ENCODE results near the gene CLEC19A. TPM values are rescaled to one million over a fixed set of nuclear protein-coding genes. Genes with fewer than 3 reads are reported as not detected.

The CLEC19A gene
- not detected for total RNA-seq

GRCh38 chr16:19285431-19285830 is at the start of gene CLEC19A:
Gene CLEC19A (plus strand): TSS chr16:19285731. CDS start chr16:19285852, 121 bp downstream.
- Mint-ChIP-seq H3K27me3 (no peaks in the 10 kb centered on the region), H3K9me3 (no peaks in the 10 kb centered on the region), H3K4me3 (no peak within 1 kb of the TSS), H3K27ac (no peak within 1 kb of the TSS), H3K36me3 (ENCODE audit: low read depth) (no peaks in the 10 kb centered on the region), H3K4me1 (no peaks in the 10 kb centered on the region)
- CTCF ChIA-PET = interaction anchor here (1.0 kb wide), 1 partner anchor 13 kb away, joined by 4 read pairs; no protein-coding TSS in a partner anchor
- no peak for DNase-seq
- POLR2A ChIA-PET = no interaction called here

GRCh38 chr16:19235886-19236285 is 49.6 kb upstream of the CLEC19A start:
- no peaks in the 10 kb centered on the region for H3K27me3 Mint-ChIP-seq
- H3K36me3 Mint-ChIP-seq (ENCODE audit: low read depth) = no peaks in the 10 kb centered on the region
- no peak for DNase-seq
- POLR2A ChIA-PET = no interaction called here
- peaks cover 21% of the 10 kb centered on the region for H3K9me3 Mint-ChIP-seq
- no peaks in the 10 kb centered on the region for H3K4me1 Mint-ChIP-seq
- H3K27ac Mint-ChIP-seq = no peak overlapping the region
- CTCF ChIA-PET = no interaction called here
- no peak overlapping the region for H3K4me3 Mint-ChIP-seq

GRCh38 chr16:19236561-19237209 is 48.8 kb upstream of the CLEC19A start:
- H3K4me3 Mint-ChIP-seq = no peak overlapping the region
- peaks cover 21% of the 10 kb centered on the region for H3K9me3 Mint-ChIP-seq
- H3K4me1 Mint-ChIP-seq = no peaks in the 10 kb centered on the region
- H3K36me3 Mint-ChIP-seq (ENCODE audit: low read depth) = no peaks in the 10 kb centered on the region
- POLR2A ChIA-PET = no interaction called here
- H3K27ac Mint-ChIP-seq = no peak overlapping the region
- CTCF ChIA-PET = no interaction called here
- H3K27me3 Mint-ChIP-seq = no peaks in the 10 kb centered on the region
- DNase-seq = no peak

- Mint-ChIP-seq H3K27ac (no peak overlapping the region), H3K27me3 (no peaks in the 10 kb centered on the region), H3K4me1 (no peaks in the 10 kb centered on the region), H3K4me3 (no peak overlapping the region), H3K36me3 (ENCODE audit: low read depth) (no peaks in the 10 kb centered on the region), H3K9me3 (peaks cover 21% of the 10 kb centered on the region)
- POLR2A ChIA-PET = no interaction called here
- DNase-seq = no peak
- CTCF ChIA-PET = interaction anchor here (0.5 to 1.2 kb wide), 2 partner anchors 112 to 131 kb away, joined by 3 read pairs; no protein-coding TSS in a partner anchor
These were observed 47.1 kb upstream of the CLEC19A start for GRCh38 chr16:19238406-19238805.

GRCh38 chr16:19239511-19240155 is 45.9 kb upstream of the CLEC19A start:
- peaks cover 18% of the 10 kb centered on the region for H3K9me3 Mint-ChIP-seq
- CTCF ChIA-PET = no interaction called here
- POLR2A ChIA-PET = no interaction called here

GRCh38 chr16:19240494-19240893 is 45.0 kb upstream of the CLEC19A start:
- ChIA-PET POLR2A (no interaction called here), CTCF (no interaction called here)
- no peak for DNase-seq
- Mint-ChIP-seq H3K9me3 (peaks cover 10% of the 10 kb centered on the region), H3K36me3 (ENCODE audit: low read depth) (no peaks in the 10 kb centered on the region), H3K27me3 (no peaks in the 10 kb centered on the region), H3K27ac (no peak overlapping the region), H3K4me3 (no peak overlapping the region), H3K4me1 (no peaks in the 10 kb centered on the region)

More at GRCh38 chr16:19239511-19240155, 45.9 kb upstream of the CLEC19A start:
- Mint-ChIP-seq H3K27me3 (no peaks in the 10 kb centered on the region), H3K36me3 (ENCODE audit: low read depth) (no peaks in the 10 kb centered on the region), H3K4me3 (no peak overlapping the region), H3K27ac (no peak overlapping the region), H3K4me1 (no peaks in the 10 kb centered on the region)
- DNase-seq = no peak

GRCh38 chr16:19241512-19241911 is 44.0 kb upstream of the CLEC19A start:
- DNase-seq = no peak
- no peaks in the 10 kb centered on the region for H3K27me3 Mint-ChIP-seq
- H3K4me3 Mint-ChIP-seq = no peak overlapping the region
- no peaks in the 10 kb centered on the region for H3K4me1 Mint-ChIP-seq
- H3K27ac Mint-ChIP-seq = no peak overlapping the region
- H3K9me3 Mint-ChIP-seq = peaks cover 7% of the 10 kb centered on the region
- no peaks in the 10 kb centered on the region for H3K36me3 Mint-ChIP-seq (ENCODE audit: low read depth)
- ChIA-PET POLR2A (no interaction called here), CTCF (no interaction called here)

GRCh38 chr16:19242186-19242585 is 43.3 kb upstream of the CLEC19A start:
- CTCF ChIA-PET = no interaction called here
- H3K36me3 Mint-ChIP-seq (ENCODE audit: low read depth) = no peaks in the 10 kb centered on the region
- no peak overlapping the region for H3K4me3 Mint-ChIP-seq
- no peak for DNase-seq
- POLR2A ChIA-PET = no interaction called here
- H3K9me3 Mint-ChIP-seq = peaks cover 7% of the 10 kb centered on the region
- H3K4me1 Mint-ChIP-seq = no peaks in the 10 kb centered on the region
- H3K27me3 Mint-ChIP-seq = no peaks in the 10 kb centered on the region
- H3K27ac Mint-ChIP-seq = no peak overlapping the region

- Mint-ChIP-seq H3K27ac (no peak overlapping the region), H3K4me1 (no peaks in the 10 kb centered on the region), H3K4me3 (no peak overlapping the region), H3K36me3 (ENCODE audit: low read depth) (no peaks in the 10 kb centered on the region), H3K9me3 (peaks cover 5% of the 10 kb centered on the region), H3K27me3 (no peaks in the 10 kb centered on the region)
- DNase-seq = no peak
- POLR2A ChIA-PET = no interaction called here
- CTCF ChIA-PET = no interaction called here
These were observed 42.5 kb upstream of the CLEC19A start for GRCh38 chr16:19242987-19243575.

GRCh38 chr16:19245326-19245925 is 40.1 kb upstream of the CLEC19A start:
- Mint-ChIP-seq H3K9me3 (no peaks in the 10 kb centered on the region), H3K27ac (no peak overlapping the region), H3K27me3 (no peaks in the 10 kb centered on the region), H3K4me1 (no peaks in the 10 kb centered on the region), H3K36me3 (ENCODE audit: low read depth) (no peaks in the 10 kb centered on the region), H3K4me3 (no peak overlapping the region)
- ChIA-PET CTCF (interaction anchor here (1.5 kb wide), 1 partner anchor 12 kb away, joined by 3 read pairs; no protein-coding TSS in a partner anchor), POLR2A (no interaction called here)
- DNase-seq = no peak

- ChIA-PET POLR2A (no interaction called here), CTCF (no interaction called here)
- no peaks in the 10 kb centered on the region for H3K36me3 Mint-ChIP-seq (ENCODE audit: low read depth)
- no peaks in the 10 kb centered on the region for H3K9me3 Mint-ChIP-seq
- no peak overlapping the region for H3K27ac Mint-ChIP-seq
- no peaks in the 10 kb centered on the region for H3K27me3 Mint-ChIP-seq
- DNase-seq = no peak
- H3K4me3 Mint-ChIP-seq = no peak overlapping the region
- H3K4me1 Mint-ChIP-seq = no peaks in the 10 kb centered on the region
These were observed 32.6 kb upstream of the CLEC19A start for GRCh38 chr16:19252904-19253303.

- no peaks in the 10 kb centered on the region for H3K4me1 Mint-ChIP-seq
- ChIA-PET CTCF (interaction anchor here (0.6 kb wide), 1 partner anchor 1550 kb away, joined by 3 read pairs; no protein-coding TSS in a partner anchor), POLR2A (no interaction called here)
- H3K36me3 Mint-ChIP-seq (ENCODE audit: low read depth) = no peaks in the 10 kb centered on the region
- H3K9me3 Mint-ChIP-seq = no peaks in the 10 kb centered on the region
- DNase-seq = no peak
- H3K27ac Mint-ChIP-seq = no peak overlapping the region
- H3K27me3 Mint-ChIP-seq = peaks cover under 1% of the 10 kb centered on the region
- H3K4me3 Mint-ChIP-seq = no peak overlapping the region
These were observed 30.9 kb upstream of the CLEC19A start for GRCh38 chr16:19254611-19255010.

GRCh38 chr16:19264123-19264673 is 21.3 kb upstream of the CLEC19A start:
- peaks cover 21% of the 10 kb centered on the region for H3K9me3 Mint-ChIP-seq
- peaks cover 2% of the 10 kb centered on the region for H3K27me3 Mint-ChIP-seq
- ChIA-PET CTCF (no interaction called here), POLR2A (no interaction called here)
- no peak for DNase-seq
- no peaks in the 10 kb centered on the region for H3K36me3 Mint-ChIP-seq (ENCODE audit: low read depth)
- H3K4me1 Mint-ChIP-seq = no peaks in the 10 kb centered on the region
- H3K27ac Mint-ChIP-seq = no peak overlapping the region
- H3K4me3 Mint-ChIP-seq = no peak overlapping the region

Data from activated CD4-positive, alpha-beta T cell treated with anti-CD3 and anti-CD28 coated beads, Interleukin-2, amount 10 ng/mL, durations not matched to agents 7 days and 5 days (primary cell).